Endodermal cell (in vitro differentiated cells): ENCODE results near the gene GALNT18. TPM values are rescaled to one million over a fixed set of nuclear protein-coding genes. Genes with fewer than 3 reads are reported as not detected.

ENCODE experiments used
- DNase-seq: peaks from one replicate; pipeline ENCODE4 v3.0.0-alpha.2; 2017
- H3K27ac ChIP-seq: 2 replicates; pipeline ENCODE4 v1.5.1; 2013; ENCODE audit warnings: mild to moderate bottlenecking, low read depth, low read length, moderate library complexity
- H3K27me3 ChIP-seq: 2 replicates; pipeline ENCODE4 v1.6.1; 2013; ENCODE audit warnings: mild to moderate bottlenecking, low read length, moderate library complexity; ENCODE audit not compliant: insufficient read depth, control insufficient read depth, poor library complexity, severe bottlenecking
- H3K36me3 ChIP-seq: 2 replicates; pipeline ENCODE4 v1.7.0; 2013; ENCODE audit warnings: mild to moderate bottlenecking, low read length, moderate library complexity; ENCODE audit not compliant: control insufficient read depth, insufficient read depth
- H3K4me1 ChIP-seq: one replicate; pipeline ENCODE4 v1.7.0; 2013; ENCODE audit warnings: low read length; ENCODE audit not compliant: control insufficient read depth, insufficient read depth
- H3K4me3 ChIP-seq: 2 replicates; pipeline ENCODE4 v1.5.1; 2013; ENCODE audit warnings: mild to moderate bottlenecking, low read length, moderate library complexity
- H3K9ac ChIP-seq: 2 replicates; pipeline ENCODE4 v1.6.1; 2013; ENCODE audit warnings: mild to moderate bottlenecking, low read length, moderate library complexity; ENCODE audit not compliant: poor library complexity, severe bottlenecking; ENCODE audit errors: extremely low read depth
- H3K9me3 ChIP-seq: 2 replicates; pipeline ENCODE4 v1.6.1; 2013; ENCODE audit warnings: mild to moderate bottlenecking, low read length, moderate library complexity; ENCODE audit not compliant: control insufficient read depth
- H3K27ac Mint-ChIP-seq: 2 replicates; pipeline ENCODE4 v1.8.0; 2020; ENCODE audit warnings: mixed read lengths
- H3K27me3 Mint-ChIP-seq: 2 replicates; pipeline ENCODE4 v1.8.0; 2021; ENCODE audit warnings: mild to moderate bottlenecking, mixed read lengths; ENCODE audit not compliant: insufficient read depth
- H3K36me3 Mint-ChIP-seq: 2 replicates; pipeline ENCODE4 v1.8.0; 2020; ENCODE audit warnings: low read depth, mixed read lengths
- H3K4me1 Mint-ChIP-seq: 2 replicates; pipeline ENCODE4 v1.8.0; 2020; ENCODE audit warnings: mixed read lengths
- H3K4me3 Mint-ChIP-seq: 2 replicates; pipeline ENCODE4 v1.8.0; 2020; ENCODE audit warnings: mild to moderate bottlenecking, moderate library complexity, mixed read lengths
- H3K9me3 Mint-ChIP-seq: 2 replicates; pipeline ENCODE4 v1.8.0; 2020; ENCODE audit warnings: mild to moderate bottlenecking, mixed read lengths
- WGBS, 2 experiments: methylation state at CpG; one replicate each; pipeline versions ENCODE4 v1.1.5 to v1.1.7; 2013; ENCODE audit warnings: missing lambda C conversion rate in 2 of 2, mixed read lengths in 1 of 2; ENCODE audit not compliant: insufficient coverage in 1 of 2, insufficient read length in 1 of 2; 5-methylcytosine and 5-hydroxymethylcytosine counted together
- total RNA-seq, 2 donors: library from RNA; stranded (reverse); fragmentation: NEBNext Ultra II Directional in 1 of 2; extraction: Animal tissue kit (Norgen Biotek cat#: 25700) in 1 of 2; gene quantifications; 2 replicates in 1 of 2; 3 replicates in 1 of 2; pipeline ENCODE4 v1.2.1, GENCODE V29; 2021
- TF ChIP-seq, protein P1 (sequence below): fragments of 200-600 bp; sonication (generic); conservative IDR thresholded peaks from 2 replicates; pipeline ENCODE4 v1.5.0; 2021; ENCODE audit warnings: antibody characterized with exemption, mild to moderate bottlenecking

GALNT18 gene
- total RNA-seq, 2 donors from 2014 or later, result 5.1 to 9.9 TPM

GRCh38 chr11:11351042-11351586, 270.7 kb downstream of the GALNT18 start:
- Histone ChIP-seq H3K27ac (no peak overlapping the region), H3K27me3 (no peaks in the 10 kb centered on the region), H3K9ac (no peak overlapping the region), H3K4me3 (no peak overlapping the region), H3K4me1 (no peaks in the 10 kb centered on the region), H3K9me3 (no peaks in the 10 kb centered on the region), H3K36me3 (no peaks in the 10 kb centered on the region)
- Mint-ChIP-seq H3K4me1 (peaks cover 4% of the 10 kb centered on the region), H3K27ac (no peak overlapping the region), H3K4me3 (no peak overlapping the region), H3K27me3 (no peaks in the 10 kb centered on the region), H3K9me3 (no peaks in the 10 kb centered on the region), H3K36me3 (no peaks in the 10 kb centered on the region)
- 85 to 92% methylated on average over 2 to 4 of the region's 4 CpGs for WGBS, 2 experiments
- TF ChIP-seq, protein P1, sequence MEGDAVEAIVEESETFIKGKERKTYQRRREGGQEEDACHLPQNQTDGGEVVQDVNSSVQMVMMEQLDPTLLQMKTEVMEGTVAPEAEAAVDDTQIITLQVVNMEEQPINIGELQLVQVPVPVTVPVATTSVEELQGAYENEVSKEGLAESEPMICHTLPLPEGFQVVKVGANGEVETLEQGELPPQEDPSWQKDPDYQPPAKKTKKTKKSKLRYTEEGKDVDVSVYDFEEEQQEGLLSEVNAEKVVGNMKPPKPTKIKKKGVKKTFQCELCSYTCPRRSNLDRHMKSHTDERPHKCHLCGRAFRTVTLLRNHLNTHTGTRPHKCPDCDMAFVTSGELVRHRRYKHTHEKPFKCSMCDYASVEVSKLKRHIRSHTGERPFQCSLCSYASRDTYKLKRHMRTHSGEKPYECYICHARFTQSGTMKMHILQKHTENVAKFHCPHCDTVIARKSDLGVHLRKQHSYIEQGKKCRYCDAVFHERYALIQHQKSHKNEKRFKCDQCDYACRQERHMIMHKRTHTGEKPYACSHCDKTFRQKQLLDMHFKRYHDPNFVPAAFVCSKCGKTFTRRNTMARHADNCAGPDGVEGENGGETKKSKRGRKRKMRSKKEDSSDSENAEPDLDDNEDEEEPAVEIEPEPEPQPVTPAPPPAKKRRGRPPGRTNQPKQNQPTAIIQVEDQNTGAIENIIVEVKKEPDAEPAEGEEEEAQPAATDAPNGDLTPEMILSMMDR, result no peak
- DNase-seq, result no peak

- Histone ChIP-seq H3K4me3 (no peak overlapping the region), H3K27me3 (no peaks in the 10 kb centered on the region), H3K36me3 (no peaks in the 10 kb centered on the region), H3K27ac (no peak overlapping the region), H3K4me1 (no peaks in the 10 kb centered on the region), H3K9ac (no peak overlapping the region), H3K9me3 (no peaks in the 10 kb centered on the region)
- Mint-ChIP-seq H3K4me3 (no peak overlapping the region), H3K9me3 (no peaks in the 10 kb centered on the region), H3K27ac (no peak overlapping the region), H3K36me3 (no peaks in the 10 kb centered on the region), H3K4me1 (peaks cover 4% of the 10 kb centered on the region), H3K27me3 (peaks cover 3% of the 10 kb centered on the region)
- no peak for DNase-seq
- 94% methylated on average over 1 of the region's 1 CpG; no CpG with 5 or more reads in 1 of the 2 experiments for WGBS, 2 experiments
- TF ChIP-seq, protein P1, result no peak
Observed at GRCh38 chr11:11349870-11350337, 271.9 kb downstream of the GALNT18 start.

DNA sequence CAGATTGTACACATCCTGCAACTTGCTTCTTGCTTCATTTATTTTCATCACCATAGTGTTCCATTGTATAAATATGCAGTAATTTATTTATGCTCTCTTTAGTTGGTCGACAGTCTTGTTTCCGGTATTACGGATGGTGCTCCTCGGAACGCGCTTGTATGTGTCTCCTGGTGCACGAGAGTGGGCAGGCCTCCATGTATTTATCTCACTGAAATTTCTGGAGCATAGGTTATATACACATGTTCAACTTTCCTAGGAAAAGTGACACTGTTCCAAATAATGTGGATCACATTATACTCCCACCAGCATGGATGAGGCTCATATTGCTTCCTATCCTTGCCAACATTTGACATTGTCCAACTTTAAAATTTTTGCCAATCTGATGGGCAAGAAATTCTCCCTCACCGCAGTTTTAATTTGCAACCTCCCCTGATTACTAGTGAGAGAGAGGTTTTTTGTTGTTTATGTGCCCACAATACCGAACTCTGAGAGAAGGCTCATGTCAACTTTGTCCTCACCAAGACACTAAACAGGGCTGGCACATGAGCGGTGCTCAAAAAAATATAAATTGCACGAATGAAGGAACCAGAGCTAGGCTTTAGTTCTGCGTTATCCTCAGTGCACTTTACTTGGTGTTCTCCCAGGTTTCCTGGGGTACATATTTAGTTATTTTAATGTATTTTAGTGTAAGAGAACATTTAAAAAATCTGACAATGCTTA, 272.5 kb downstream of the GALNT18 start:
- Histone ChIP-seq H3K36me3 (no peaks in the 10 kb centered on the region), H3K4me1 (no peaks in the 10 kb centered on the region), H3K27me3 (no peaks in the 10 kb centered on the region), H3K9ac (no peak overlapping the region), H3K27ac (no peak overlapping the region), H3K4me3 (no peak overlapping the region), H3K9me3 (no peaks in the 10 kb centered on the region)
- Mint-ChIP-seq H3K27ac (no peak overlapping the region), H3K36me3 (no peaks in the 10 kb centered on the region), H3K4me3 (no peak overlapping the region), H3K27me3 (peaks cover 3% of the 10 kb centered on the region), H3K4me1 (peaks cover 4% of the 10 kb centered on the region), H3K9me3 (no peaks in the 10 kb centered on the region)
- TF ChIP-seq, protein P1, result no peak
- no peak for DNase-seq
- 77 to 88% methylated on average over 8 to 12 of the region's 12 CpGs for WGBS, 2 experiments
